ENCODE data around the gene DRC3.

The DRC3 gene

DNA sequence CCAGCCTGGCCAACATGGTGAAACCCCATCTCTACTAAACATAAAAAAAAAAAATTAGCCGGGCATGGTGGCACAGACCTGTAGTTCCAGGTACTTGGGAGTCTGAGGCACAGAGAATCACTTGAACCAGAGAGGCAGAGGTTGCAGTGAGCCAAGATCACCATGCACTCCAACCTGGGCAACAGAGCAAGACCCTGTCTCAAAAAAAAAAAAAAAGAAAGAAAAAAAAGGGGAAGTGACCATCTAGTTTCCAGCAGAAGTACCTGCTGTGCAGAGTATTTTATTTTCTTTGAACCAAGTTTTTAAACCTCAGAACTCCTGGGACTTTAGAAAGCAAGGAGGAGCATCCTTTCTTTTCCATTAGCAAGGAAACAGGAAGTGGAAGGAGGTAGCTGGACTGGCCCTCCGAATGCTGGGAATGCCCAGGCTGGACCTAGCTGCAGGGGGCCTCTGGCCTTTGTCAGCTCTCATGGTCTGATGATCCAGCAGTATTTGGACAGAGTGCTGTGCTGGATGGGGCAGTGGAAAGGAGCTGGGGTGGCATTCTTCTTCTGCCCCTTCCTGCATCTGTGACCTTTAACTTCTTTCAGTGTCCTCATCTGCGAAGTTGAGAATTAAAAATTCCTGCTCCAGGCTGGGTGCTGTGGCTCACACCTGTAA, 73.2 kb downstream of the DRC3 start:
- peaks cover 6% of the 10 kb centered on the region for H3K36me3 ChIP-seq (ENCODE audit: control insufficient read depth, low read depth, low read length)
- no peaks in the 10 kb centered on the region for H3K27me3 ChIP-seq (ENCODE audit: control insufficient read depth, insufficient read depth, low read length)
- no peak overlapping the region for H3K4me3 ChIP-seq (ENCODE audit: low read length)
- H3K9ac ChIP-seq (ENCODE audit: low read length) = no peak overlapping the region
- H3K27ac ChIP-seq (ENCODE audit: low read length) = no peak overlapping the region
- no peaks in the 10 kb centered on the region for H3K9me3 ChIP-seq (ENCODE audit: control insufficient read depth, low read depth, low read length)
- no peaks in the 10 kb centered on the region for H3K4me1 ChIP-seq (ENCODE audit: control insufficient read depth, low read depth, low read length)

DNA sequence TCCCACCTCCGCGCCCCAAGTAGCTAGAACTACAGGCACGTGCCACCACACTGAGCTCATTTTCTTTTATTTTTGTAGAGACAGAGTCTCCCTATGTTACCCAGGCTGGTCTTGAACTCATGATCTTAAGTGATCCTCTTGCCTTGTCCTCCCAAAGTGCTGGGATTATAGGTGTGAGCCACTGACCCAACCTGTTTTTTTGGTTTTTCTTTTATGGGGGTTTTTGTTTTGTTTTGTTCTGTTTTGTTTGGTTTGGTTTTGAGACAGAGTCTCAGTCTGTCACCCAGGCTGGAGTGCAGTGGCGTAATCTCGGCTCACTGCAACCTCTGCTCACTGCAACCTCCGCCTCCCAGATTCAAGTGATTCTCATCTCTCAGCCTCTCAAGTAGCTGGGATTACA, 82.9 kb downstream of the DRC3 start:
- Histone ChIP-seq H3K4me1 (ENCODE audit: control insufficient read depth, low read depth, low read length) (no peaks in the 10 kb centered on the region), H3K36me3 (ENCODE audit: control insufficient read depth, low read depth, low read length) (peaks cover 23% of the 10 kb centered on the region), H3K27ac (ENCODE audit: low read length) (no peak overlapping the region), H3K4me3 (ENCODE audit: low read length) (no peak overlapping the region), H3K9ac (ENCODE audit: low read length) (no peak overlapping the region), H3K9me3 (ENCODE audit: control insufficient read depth, low read depth, low read length) (no peaks in the 10 kb centered on the region), H3K27me3 (ENCODE audit: control insufficient read depth, insufficient read depth, low read length) (no peaks in the 10 kb centered on the region)

DNA sequence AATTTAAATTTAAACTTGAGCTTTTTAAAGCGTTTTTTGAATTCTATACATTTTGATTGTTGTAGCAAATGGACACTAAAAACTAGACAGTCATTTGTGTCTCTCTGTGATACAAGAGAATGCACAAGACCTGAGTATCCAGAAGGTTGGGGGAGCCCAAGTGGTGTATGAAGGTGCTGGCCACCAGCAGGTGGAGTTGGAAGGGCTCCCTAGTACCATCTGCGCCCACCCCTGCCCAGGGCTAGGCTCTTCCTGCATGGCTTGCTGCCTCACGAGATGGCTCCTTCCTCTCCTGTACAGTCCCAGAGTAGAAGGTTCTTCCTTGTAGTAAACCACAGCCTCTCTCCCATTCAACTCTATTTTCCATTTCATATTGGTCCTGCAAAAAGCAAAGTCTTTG, 83.6 kb downstream of the DRC3 start:
- H3K4me1 ChIP-seq (ENCODE audit: control insufficient read depth, low read depth, low read length) = no peaks in the 10 kb centered on the region
- no peaks in the 10 kb centered on the region for H3K27me3 ChIP-seq (ENCODE audit: control insufficient read depth, insufficient read depth, low read length)
- no peak overlapping the region for H3K9ac ChIP-seq (ENCODE audit: low read length)
- no peak overlapping the region for H3K27ac ChIP-seq (ENCODE audit: low read length)
- H3K4me3 ChIP-seq (ENCODE audit: low read length) = no peak overlapping the region
- peaks cover 23% of the 10 kb centered on the region for H3K36me3 ChIP-seq (ENCODE audit: control insufficient read depth, low read depth, low read length)
- H3K9me3 ChIP-seq (ENCODE audit: control insufficient read depth, low read depth, low read length) = no peaks in the 10 kb centered on the region

DNA sequence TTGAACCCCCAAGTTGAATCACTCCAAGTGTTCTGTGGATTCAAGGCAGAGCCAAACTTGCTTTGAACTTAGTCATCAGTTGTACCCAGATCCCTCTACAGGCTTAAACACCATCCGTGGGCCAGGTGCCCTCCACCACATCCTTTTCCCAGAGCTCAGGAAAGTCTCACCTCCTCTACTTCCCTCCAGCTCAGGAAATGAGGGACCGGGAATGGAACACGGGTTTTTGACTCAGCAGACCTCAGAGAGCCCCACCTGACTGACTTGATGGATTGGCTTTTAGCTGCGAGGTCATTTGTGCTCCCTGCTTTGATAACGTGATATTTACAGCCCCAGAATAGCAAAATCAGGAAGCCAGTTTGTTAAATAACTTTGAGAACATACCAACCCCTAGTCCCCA, 86.6 kb downstream of the DRC3 start:
- no peaks in the 10 kb centered on the region for H3K4me1 ChIP-seq (ENCODE audit: control insufficient read depth, low read depth, low read length)
- no peaks in the 10 kb centered on the region for H3K9me3 ChIP-seq (ENCODE audit: control insufficient read depth, low read depth, low read length)
- H3K27ac ChIP-seq (ENCODE audit: low read length) = no peak overlapping the region
- no peak overlapping the region for H3K4me3 ChIP-seq (ENCODE audit: low read length)
- H3K9ac ChIP-seq (ENCODE audit: low read length) = no peak overlapping the region
- H3K27me3 ChIP-seq (ENCODE audit: control insufficient read depth, insufficient read depth, low read length) = no peaks in the 10 kb centered on the region
- peaks cover 23% of the 10 kb centered on the region for H3K36me3 ChIP-seq (ENCODE audit: control insufficient read depth, low read depth, low read length)

DNA sequence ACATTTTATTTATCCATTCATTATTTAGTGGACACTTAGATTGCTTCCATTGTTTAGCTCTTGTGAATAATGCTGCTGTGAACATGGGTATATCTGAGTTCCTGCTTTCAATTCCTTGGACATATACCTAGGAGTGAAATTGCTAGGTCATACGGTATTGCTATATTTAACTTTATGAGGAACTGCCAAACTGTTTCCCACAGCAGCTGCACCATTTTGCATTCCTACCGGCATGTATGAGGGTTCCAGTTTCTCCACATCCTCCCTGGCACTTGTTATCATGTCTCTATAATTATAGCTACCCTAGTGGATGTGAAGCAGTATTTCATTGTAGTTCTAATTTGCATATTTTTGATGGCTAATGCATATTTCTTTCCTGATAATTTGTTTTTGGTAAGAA, 91.4 kb downstream of the DRC3 start:
- H3K27ac ChIP-seq (ENCODE audit: low read length) = no peak overlapping the region
- H3K9me3 ChIP-seq (ENCODE audit: control insufficient read depth, low read depth, low read length) = no peaks in the 10 kb centered on the region
- peaks cover 13% of the 10 kb centered on the region for H3K36me3 ChIP-seq (ENCODE audit: control insufficient read depth, low read depth, low read length)
- H3K27me3 ChIP-seq (ENCODE audit: control insufficient read depth, insufficient read depth, low read length) = no peaks in the 10 kb centered on the region
- no peak overlapping the region for H3K9ac ChIP-seq (ENCODE audit: low read length)
- H3K4me1 ChIP-seq (ENCODE audit: control insufficient read depth, low read depth, low read length) = no peaks in the 10 kb centered on the region
- H3K4me3 ChIP-seq (ENCODE audit: low read length) = no peak overlapping the region

DNA sequence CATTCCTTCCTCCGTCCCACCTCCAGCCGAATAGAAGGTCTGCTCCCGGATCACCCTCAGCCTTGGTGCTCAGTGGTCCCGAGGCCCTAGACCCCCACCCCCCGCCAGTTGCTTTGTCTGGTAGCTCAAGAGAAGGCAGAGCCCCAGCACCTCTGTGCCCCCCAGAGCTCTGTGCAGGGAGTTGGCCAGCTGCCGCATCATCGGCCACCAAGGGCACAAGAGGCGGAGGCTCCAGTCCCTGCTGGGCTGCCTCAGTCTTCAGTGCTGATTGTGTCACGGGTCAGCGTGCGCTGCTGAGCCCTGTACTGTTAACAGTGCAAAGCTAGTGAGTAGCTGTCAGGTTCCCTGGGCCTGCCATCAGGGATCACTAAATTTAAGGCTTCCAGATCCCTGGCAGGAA, 92.9 kb downstream of the DRC3 start:
- H3K9ac ChIP-seq (ENCODE audit: low read length) = no peak overlapping the region
- H3K36me3 ChIP-seq (ENCODE audit: control insufficient read depth, low read depth, low read length) = peaks cover 10% of the 10 kb centered on the region
- H3K27ac ChIP-seq (ENCODE audit: low read length) = no peak overlapping the region
- no peaks in the 10 kb centered on the region for H3K4me1 ChIP-seq (ENCODE audit: control insufficient read depth, low read depth, low read length)
- no peaks in the 10 kb centered on the region for H3K9me3 ChIP-seq (ENCODE audit: control insufficient read depth, low read depth, low read length)
- no peaks in the 10 kb centered on the region for H3K27me3 ChIP-seq (ENCODE audit: control insufficient read depth, insufficient read depth, low read length)
- no peak overlapping the region for H3K4me3 ChIP-seq (ENCODE audit: low read length)
